Lower leg skin (tissue), 4 donors: ENCODE measurements around the gene SYNRG. TPM values are rescaled to one million over a fixed set of nuclear protein-coding genes. Genes with fewer than 3 reads are reported as not detected.
A peak's percentile ranks its signal among the peaks of the same experiment; 100 is the strongest.

ENCODE experiments used
- DNase-seq, 2 donors: peaks; one replicate each; pipeline ENCODE4 v3.0.0-alpha.2; 2019; ENCODE audit warnings: low spot score in 2 of 2
- H3K4me3 ChIP-seq: fragments of 200-600 bp; sonication (generic); 2 replicates; pipeline ENCODE4 v1.5.1; 2017; ENCODE audit warnings: mild to moderate bottlenecking, low read depth; ENCODE audit not compliant: poor library complexity, severe bottlenecking
- POLR2A ChIP-seq, 2 donors: fragments of 450-650 bp; IDR thresholded peaks; one replicate each; pipeline ENCODE4 v1.6.1; 2016 to 2017; ENCODE audit warnings: antibody characterized with exemption in 2 of 2, mild to moderate bottlenecking in 1 of 2, moderate library complexity in 1 of 2
- WGBS, 2 donors: methylation state at CpG; one replicate each; pipeline ENCODE4 v1.1.5; 2018; 5-methylcytosine and 5-hydroxymethylcytosine counted together
- intact Hi-C: fragments of 100-400 bp; cut with DNase I; formaldehyde crosslinking; loops from one replicate; pipeline ENCODE4 v1.15.0; 2023; ENCODE audit warnings: low total_unique reads
- total RNA-seq, 4 donors: library from RNA; depleted of rRNA; stranded (reverse); fragments of >200 nt; gene quantifications; one replicate each; pipeline ENCODE4 v1.1.0, GENCODE V29; 2016
- TF ChIP-seq, protein P1 (sequence below), 3 donors: fragments of 450-650 bp; IDR thresholded peaks; one replicate each; pipeline ENCODE4 v1.5.1; 2016; ENCODE audit warnings: antibody characterized with exemption in 3 of 3, mild to moderate bottlenecking in 3 of 3, moderate library complexity in 2 of 3

Gene SYNRG
- total RNA-seq, 4 donors from 2014 or later, result 23.3 to 40.7 (median 24.5) TPM

- DNase-seq, result peak; percentile 85 to 96
- intact Hi-C loops, result no loop called here
- no peak for TF ChIP-seq POLR2A (IDR thresholded peaks at IDR 0.05)
- TF ChIP-seq, protein P1, sequence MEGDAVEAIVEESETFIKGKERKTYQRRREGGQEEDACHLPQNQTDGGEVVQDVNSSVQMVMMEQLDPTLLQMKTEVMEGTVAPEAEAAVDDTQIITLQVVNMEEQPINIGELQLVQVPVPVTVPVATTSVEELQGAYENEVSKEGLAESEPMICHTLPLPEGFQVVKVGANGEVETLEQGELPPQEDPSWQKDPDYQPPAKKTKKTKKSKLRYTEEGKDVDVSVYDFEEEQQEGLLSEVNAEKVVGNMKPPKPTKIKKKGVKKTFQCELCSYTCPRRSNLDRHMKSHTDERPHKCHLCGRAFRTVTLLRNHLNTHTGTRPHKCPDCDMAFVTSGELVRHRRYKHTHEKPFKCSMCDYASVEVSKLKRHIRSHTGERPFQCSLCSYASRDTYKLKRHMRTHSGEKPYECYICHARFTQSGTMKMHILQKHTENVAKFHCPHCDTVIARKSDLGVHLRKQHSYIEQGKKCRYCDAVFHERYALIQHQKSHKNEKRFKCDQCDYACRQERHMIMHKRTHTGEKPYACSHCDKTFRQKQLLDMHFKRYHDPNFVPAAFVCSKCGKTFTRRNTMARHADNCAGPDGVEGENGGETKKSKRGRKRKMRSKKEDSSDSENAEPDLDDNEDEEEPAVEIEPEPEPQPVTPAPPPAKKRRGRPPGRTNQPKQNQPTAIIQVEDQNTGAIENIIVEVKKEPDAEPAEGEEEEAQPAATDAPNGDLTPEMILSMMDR (IDR thresholded peaks at IDR 0.05), result no peak
- WGBS, 2 donors, result 0 to 1% methylated on average over 24 to 25 of the region's 25 CpGs
- H3K4me3 ChIP-seq, result peak overlapping the region; percentile 74
These were observed 120.5 kb downstream of the SYNRG start for GRCh38 chr17:37488607-37489196.

DNA sequence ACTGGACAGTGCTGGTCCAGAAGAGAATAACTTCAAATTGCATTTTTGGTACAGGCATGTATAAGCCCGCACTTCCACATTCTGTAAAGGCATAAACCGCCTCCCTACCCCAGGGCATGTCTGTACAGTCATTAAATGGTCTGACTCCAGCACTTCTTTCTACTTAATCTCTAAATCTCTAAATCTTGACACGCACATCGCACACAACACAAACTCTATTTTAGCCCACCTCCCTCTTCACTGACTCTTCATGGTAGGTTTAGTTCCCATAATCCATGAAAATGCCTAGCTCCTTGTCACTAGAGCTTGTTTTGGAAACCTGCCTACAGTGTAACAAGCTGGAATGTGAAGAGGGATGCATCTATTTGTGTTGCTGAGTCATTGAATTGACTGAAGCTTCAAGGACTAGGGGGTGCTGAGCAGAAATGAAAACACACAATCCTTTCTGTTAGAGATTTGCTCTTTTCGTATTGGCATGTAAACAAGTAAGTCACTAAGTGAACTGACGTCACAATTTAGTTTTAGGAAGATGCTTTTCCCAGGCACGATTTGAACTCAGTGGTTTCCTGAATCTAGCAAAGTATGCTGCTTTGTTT, 121.1 kb downstream of the SYNRG start:
- intact Hi-C loops, result no loop called here
- no peak for DNase-seq
- TF ChIP-seq, protein P1 (IDR thresholded peaks at IDR 0.05), result no peak
- TF ChIP-seq POLR2A (IDR thresholded peaks at IDR 0.05), result no peak
- no peak overlapping the region for H3K4me3 ChIP-seq
- 18 to 19% methylated on average over 7 of the region's 7 CpGs for WGBS, 2 donors

DNA sequence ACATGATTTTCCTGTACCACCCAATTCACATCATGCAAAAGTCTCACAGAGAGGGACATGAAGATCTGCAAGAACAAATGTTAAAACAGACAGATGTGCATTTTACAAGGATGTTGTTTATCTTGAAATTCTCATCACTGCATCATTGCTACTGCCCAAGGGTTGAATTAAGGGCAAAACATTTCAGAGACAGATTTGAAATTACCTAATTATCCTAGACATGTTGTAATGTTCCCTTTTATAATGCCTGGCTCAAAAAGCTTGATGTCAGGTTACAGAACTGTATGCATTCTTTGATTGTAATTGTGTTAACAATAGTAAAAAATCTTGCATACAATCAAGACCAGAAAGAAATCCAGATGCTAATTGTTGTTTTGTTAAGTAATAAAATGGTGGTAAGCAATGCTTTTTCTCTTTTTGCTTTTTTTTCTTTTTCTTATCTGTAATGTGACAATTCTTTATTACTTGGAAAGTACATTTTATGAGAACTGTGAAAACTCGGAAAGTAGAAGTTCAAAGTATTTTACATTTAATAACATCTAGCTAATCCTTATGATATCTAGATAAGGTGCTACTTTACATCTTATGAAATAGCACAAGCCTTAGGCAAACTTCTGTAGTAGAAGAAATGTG, 123.2 kb downstream of the SYNRG start:
- TF ChIP-seq, protein P1 (IDR thresholded peaks at IDR 0.05), result no peak
- TF ChIP-seq POLR2A (IDR thresholded peaks at IDR 0.05), result no peak
- DNase-seq, result no peak
- intact Hi-C loops, result no loop called here
- WGBS, 2 donors, result 49 to 62% methylated on average over 1 of the region's 1 CpG
- no peak overlapping the region for H3K4me3 ChIP-seq

DNA sequence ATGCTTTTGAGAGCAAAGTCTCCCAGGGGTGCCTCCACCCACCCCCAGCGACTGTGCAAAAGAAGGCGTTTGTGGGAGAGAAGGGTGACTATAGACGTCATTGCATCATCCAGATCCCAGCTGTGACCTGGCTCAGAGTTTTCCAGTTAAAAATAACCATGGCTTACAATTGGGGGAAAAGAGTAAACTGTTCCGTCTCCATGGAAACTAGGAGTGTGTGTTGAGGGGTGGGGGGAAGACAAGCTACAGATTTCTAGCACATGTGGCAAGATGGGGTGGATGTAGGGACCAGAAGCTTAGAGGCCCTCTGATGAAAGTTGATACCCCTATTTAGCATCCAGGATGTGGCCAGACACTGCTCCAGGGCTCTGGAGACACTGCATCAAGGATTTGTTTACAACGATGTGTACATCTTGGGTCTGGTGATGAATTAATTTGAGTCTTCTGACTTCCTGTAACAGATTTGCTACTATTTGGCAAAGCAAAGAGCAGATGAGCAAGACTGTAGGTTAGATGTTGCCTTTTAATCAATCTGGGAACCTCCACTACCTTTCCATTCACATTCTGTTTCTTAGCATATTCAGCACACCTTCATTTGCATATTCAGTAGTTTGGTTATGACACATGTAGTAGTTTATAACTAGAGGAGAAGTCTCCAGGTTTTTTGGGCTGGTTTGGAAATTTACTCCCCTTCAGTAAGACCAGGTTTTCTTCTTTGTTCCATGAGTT, 125.7 kb downstream of the SYNRG start:
- DNase-seq, result no peak
- H3K4me3 ChIP-seq, result no peak overlapping the region
- 29 to 34% methylated on average over 5 of the region's 5 CpGs for WGBS, 2 donors
- intact Hi-C loops, result no loop called here
- no peak for TF ChIP-seq POLR2A (IDR thresholded peaks at IDR 0.05)
- TF ChIP-seq, protein P1 (IDR thresholded peaks at IDR 0.05), result no peak

GRCh38 chr17:37481001-37481665, 128.1 kb downstream of the SYNRG start:
- H3K4me3 ChIP-seq, result no peak overlapping the region
- TF ChIP-seq, protein P1 (IDR thresholded peaks at IDR 0.05), result no peak
- no peak for TF ChIP-seq POLR2A (IDR thresholded peaks at IDR 0.05)
- no peak for DNase-seq
- 50 to 51% methylated on average over 9 of the region's 9 CpGs for WGBS, 2 donors
- intact Hi-C loops, result no loop called here
